ENCODE data around the gene EGLN1. TPM values are rescaled to one million over a fixed set of nuclear protein-coding genes. Genes with fewer than 3 reads are reported as not detected.

Gene EGLN1
- total RNA-seq, 1 experiment from 2014 or later, result 27.1 TPM

GRCh38 chr1:231327617-231328016 is 94.5 kb downstream of the EGLN1 start:
- DNase-seq (ENCODE audit: low read depth, low spot score), result no peak
- no peaks in the 10 kb centered on the region for H3K9me3 ChIP-seq (ENCODE audit: control insufficient read depth in 1 of 2, insufficient read depth in 1 of 2, low read depth in 1 of 2, low read length in 2 of 2)
- intact Hi-C loops (cut with micrococcal nuclease), result no loop called here
- no TSS peak for BruUV-seq (replicated peaks)
- no peaks in the 10 kb centered on the region for H4K20me1 ChIP-seq (ENCODE audit: insufficient read depth)
- no peaks in the 10 kb centered on the region for H3K9me2 ChIP-seq (ENCODE audit: insufficient read depth)
- no peaks in the 10 kb centered on the region for H3K79me2 ChIP-seq (ENCODE audit: insufficient read depth, low read length)
- no peak for ATAC-seq
- H3K4me3 ChIP-seq (replicated peaks in 1 of 2; ENCODE audit: low read depth in 1 of 2, low read length in 2 of 2), result no peak overlapping the region
- no peaks in the 10 kb centered on the region for H3K4me1 ChIP-seq (ENCODE audit: control insufficient read depth in 1 of 2, insufficient read depth in 2 of 2, low read length in 2 of 2)
- TF ChIP-seq CEBPB (IDR thresholded peaks at IDR 0.05; ENCODE audit: low read depth) (no peak), SP1 (IDR thresholded peaks at IDR 0.05; ENCODE audit: low read depth) (no peak), ZFX (IDR thresholded peaks at IDR 0.05) (no peak), ELF1 (IDR thresholded peaks at IDR 0.05; ENCODE audit: borderline replicate concordance, low read depth) (no peak), CBX3 (IDR thresholded peaks at IDR 0.05; ENCODE audit: low read depth) (no peak), CTCF (IDR thresholded peaks at IDR 0.05 in 2 of 3, conservative IDR thresholded peaks at IDR 0.05 in 1 of 3; ENCODE audit: borderline replicate concordance in 1 of 3, insufficient read depth in 1 of 3, low read depth in 2 of 3, low read length in 2 of 3) (no peak)
- no peak overlapping the region for H2AFZ ChIP-seq (ENCODE audit: low read depth, low read length, poor library complexity, severe bottlenecking)
- no peaks in the 10 kb centered on the region for H3K36me3 ChIP-seq (ENCODE audit: control insufficient read depth in 1 of 2, insufficient read depth in 2 of 2, low read length in 2 of 2)
- no peak overlapping the region for H3K4me2 ChIP-seq (ENCODE audit: low read length)
- ChIA-PET POLR2A (no interaction called here), CTCF (no interaction called here), RAD21 (ENCODE audit: low non-redundant PET in 1 of 2, low total read pairs in 2 of 2, uncharacterized antibody in 2 of 2, unreplicated experiment in 2 of 2) (no interaction called here)
- no peaks in the 10 kb centered on the region for H3K27me3 ChIP-seq (ENCODE audit: insufficient read depth, low read length)
- H3K27ac ChIP-seq (ENCODE audit: low read depth, low read length), result no peak overlapping the region
- H3K9ac ChIP-seq (ENCODE audit: low read length), result no peak overlapping the region

- POLR2A ChIA-PET, result interaction anchor here (2.1 kb wide), 1 partner anchor 12 kb away, joined by 5 read pairs; the partner anchor contains the start of genes EXOC8 and SPRTN
- H3K27ac ChIP-seq (ENCODE audit: low read depth, low read length), result no peak overlapping the region
- no peaks in the 10 kb centered on the region for H3K4me1 ChIP-seq (ENCODE audit: control insufficient read depth in 1 of 2, insufficient read depth in 2 of 2, low read length in 2 of 2)
- no TSS peak for BruUV-seq (replicated peaks)
- no peaks in the 10 kb centered on the region for H3K27me3 ChIP-seq (ENCODE audit: insufficient read depth, low read length)
- CTCF ChIA-PET, result no interaction called here
- H3K9me3 ChIP-seq (ENCODE audit: control insufficient read depth in 1 of 2, insufficient read depth in 1 of 2, low read depth in 1 of 2, low read length in 2 of 2), result no peaks in the 10 kb centered on the region
- DNase-seq (ENCODE audit: low read depth, low spot score), result no peak
- no peak overlapping the region for H3K4me3 ChIP-seq (replicated peaks in 1 of 2; ENCODE audit: low read depth in 1 of 2, low read length in 2 of 2)
- no peak overlapping the region for H3K9ac ChIP-seq (ENCODE audit: low read length)
- RAD21 ChIA-PET (ENCODE audit: low non-redundant PET in 1 of 2, low total read pairs in 2 of 2, uncharacterized antibody in 2 of 2, unreplicated experiment in 2 of 2), result no interaction called here
- H3K36me3 ChIP-seq (ENCODE audit: control insufficient read depth in 1 of 2, insufficient read depth in 2 of 2, low read length in 2 of 2), result no peaks in the 10 kb centered on the region
- no peaks in the 10 kb centered on the region for H4K20me1 ChIP-seq (ENCODE audit: insufficient read depth)
- intact Hi-C loops (cut with micrococcal nuclease), result no loop called here
- H3K79me2 ChIP-seq (ENCODE audit: insufficient read depth, low read length), result no peaks in the 10 kb centered on the region
- H2AFZ ChIP-seq (ENCODE audit: low read depth, low read length, poor library complexity, severe bottlenecking), result no peak overlapping the region
- no peaks in the 10 kb centered on the region for H3K9me2 ChIP-seq (ENCODE audit: insufficient read depth)
- ATAC-seq, result no peak
- H3K4me2 ChIP-seq (ENCODE audit: low read length), result no peak overlapping the region
- TF ChIP-seq CBX3 (IDR thresholded peaks at IDR 0.05; ENCODE audit: low read depth) (no peak), POLR2AphosphoS5 (IDR thresholded peaks at IDR 0.05; ENCODE audit: low read depth, low read length) (no peak), FOSL1 (IDR thresholded peaks at IDR 0.05; ENCODE audit: low read depth) (no peak), ZBTB33 (IDR thresholded peaks at IDR 0.05; ENCODE audit: extremely low read depth, insufficient replicate concordance, low read length) (no peak), POLR2A (IDR thresholded peaks at IDR 0.05; ENCODE audit: borderline replicate concordance, extremely low read depth, insufficient read depth, insufficient read length) (no peak), ATF3 (IDR thresholded peaks at IDR 0.05) (no peak), CEBPB (IDR thresholded peaks at IDR 0.05; ENCODE audit: low read depth) (no peak), SIN3A (IDR thresholded peaks at IDR 0.05; ENCODE audit: low read depth) (no peak), REST (IDR thresholded peaks at IDR 0.05; ENCODE audit: low read depth) (no peak), MAX (IDR thresholded peaks at IDR 0.05) (no peak)
Measured at GRCh38 chr1:231326248-231326647, 95.8 kb downstream of the EGLN1 start.

Data from HCT116 (cell line).